Aorta (tissue), 5 donors: ENCODE measurements around the gene TOMM22. TPM values are rescaled to one million over a fixed set of nuclear protein-coding genes. Genes with fewer than 3 reads are reported as not detected.
A peak's percentile ranks its signal among the peaks of the same experiment; 100 is the strongest.

Experiments used
- ATAC-seq: fragments of 200-7000 bp; cut with Tn5 transposase; one replicate; pipeline ENCODE4 v1.9.1; 2022; ENCODE audit warnings: moderate library complexity; ENCODE audit not compliant: low FRiP score
- DNase-seq, 2 donors: peaks; one replicate each; pipeline ENCODE4 v3.0.0-alpha.2; 2020
- H3K27ac ChIP-seq, 2 donors: one replicate each; pipeline ENCODE4 v1.5.1; 2013; ENCODE audit warnings: low read length in 2 of 2, mild to moderate bottlenecking in 2 of 2, moderate library complexity in 2 of 2, control low read depth in 1 of 2, inconsistent platforms in 1 of 2, low read depth in 1 of 2
- H3K27me3 ChIP-seq, 2 donors: one replicate each; pipeline ENCODE4 v1.6.1; 2013; ENCODE audit warnings: control low read depth in 1 of 2, low read length in 1 of 2, mild to moderate bottlenecking in 1 of 2, moderate library complexity in 1 of 2; ENCODE audit not compliant: insufficient read depth in 2 of 2, control insufficient read depth in 1 of 2
- H3K36me3 ChIP-seq, 2 donors: one replicate each; pipeline ENCODE4 v1.6.1; 2013; ENCODE audit warnings: control low read depth in 1 of 2, low read length in 1 of 2, mild to moderate bottlenecking in 1 of 2; ENCODE audit not compliant: insufficient read depth in 2 of 2, control insufficient read depth in 1 of 2
- H3K4me1 ChIP-seq, 2 donors: one replicate each; pipeline ENCODE4 v1.6.1; 2013; ENCODE audit warnings: low read length in 2 of 2, control low read depth in 1 of 2, mild to moderate bottlenecking in 1 of 2, moderate library complexity in 1 of 2; ENCODE audit not compliant: insufficient read depth in 2 of 2, control insufficient read depth in 1 of 2
- H3K4me3 ChIP-seq, 2 donors: one replicate each; pipeline ENCODE4 v1.5.1; 2013; ENCODE audit warnings: low read length in 2 of 2, control low read depth in 1 of 2, mild to moderate bottlenecking in 1 of 2
- H3K9me3 ChIP-seq: one replicate; pipeline ENCODE4 v1.6.1; 2013; ENCODE audit warnings: mild to moderate bottlenecking, low read length; ENCODE audit not compliant: control insufficient read depth
- WGBS, 2 donors: extraction: QIAGEN DNeasy Blood & Tissue Kit; methylation state at CpG; one replicate each; pipeline ENCODE4 v1.1.7; 2013; 5-methylcytosine and 5-hydroxymethylcytosine counted together
- intact Hi-C, 2 donors: fragments of 100-400 bp; cut with DNase I; formaldehyde crosslinking; loops; one replicate each; pipeline versions ENCODE4 v1.14.2 to v1.15.0; 2022
- polyA plus RNA-seq, 2 donors: library from polyadenylated mRNA; stranded (reverse); fragments of 200-250 nt; gene quantifications; one replicate each; pipeline ENCODE4 v1.2.3, GENCODE V29; 2013
- total RNA-seq, 2 donors: library from RNA; stranded (reverse); fragmentation: NEBNext Ultra II Directional; extraction: Animal tissue kit (Norgen Biotek cat#: 25700); gene quantifications; one replicate each; pipeline ENCODE4 v1.2.1, GENCODE V29; 2021
- donor health status: healthy with polysubstance abuse.
- donor health status: Bipolar disorder and iron deficiency.
- donor health status: DM: no; HTN: no; CAD: no.
- donor health status: DM: no; HTN: no; CAD: no.
- donor health status: DM: yes; HTN: yes; CAD: no.

TOMM22 gene
- total and polyA plus RNA-seq, 4 donors, result 28.9 to 42.4 (median 37.6) TPM

- 51 to 55% methylated on average over 2 of the region's 2 CpGs for WGBS, 2 donors
- no peaks in the 10 kb centered on the region for H3K36me3 ChIP-seq
Observed at GRCh38 chr22:38707346-38707745, 25.6 kb downstream of the TOMM22 start.

GRCh38 chr22:38707984-38708383, 26.2 kb downstream of the TOMM22 start:
- 81 to 82% methylated on average over 3 of the region's 3 CpGs for WGBS, 2 donors
- ATAC-seq (no peak), DNase-seq (no peak)
- H3K36me3 ChIP-seq, result no peaks in the 10 kb centered on the region
- H3K4me1 ChIP-seq, result peaks cover 0 to 8% of the 10 kb centered on the region in 2 donors
- intact Hi-C loops, result no loop called here
- no peak overlapping the region for H3K4me3 ChIP-seq
- H3K9me3 ChIP-seq, result no peaks in the 10 kb centered on the region
- no peaks in the 10 kb centered on the region for H3K27me3 ChIP-seq
- no peak overlapping the region for H3K27ac ChIP-seq

More at GRCh38 chr22:38707346-38707745, 25.6 kb downstream of the TOMM22 start:
- Histone ChIP-seq H3K4me3 (peak overlapping the region; percentile 94), H3K27ac (no peak overlapping the region), H3K4me1 (peaks cover 0 to 8% of the 10 kb centered on the region in 2 donors), H3K27me3 (no peaks in the 10 kb centered on the region), H3K9me3 (no peaks in the 10 kb centered on the region)
- ATAC-seq (no peak), DNase-seq (no peak)
- intact Hi-C loops, result no loop called here

GRCh38 chr22:38709306-38709705, 27.5 kb downstream of the TOMM22 start:
- ATAC-seq, result no peak
- Histone ChIP-seq H3K27ac (no peak overlapping the region), H3K9me3 (no peaks in the 10 kb centered on the region), H3K36me3 (no peaks in the 10 kb centered on the region), H3K4me1 (peaks cover 0 to 8% of the 10 kb centered on the region in 2 donors), H3K27me3 (no peaks in the 10 kb centered on the region), H3K4me3 (no peak overlapping the region)
- DNase-seq, result no peak
- 79 to 87% methylated on average over 3 of the region's 3 CpGs for WGBS, 2 donors
- intact Hi-C loops, result no loop called here

DNA sequence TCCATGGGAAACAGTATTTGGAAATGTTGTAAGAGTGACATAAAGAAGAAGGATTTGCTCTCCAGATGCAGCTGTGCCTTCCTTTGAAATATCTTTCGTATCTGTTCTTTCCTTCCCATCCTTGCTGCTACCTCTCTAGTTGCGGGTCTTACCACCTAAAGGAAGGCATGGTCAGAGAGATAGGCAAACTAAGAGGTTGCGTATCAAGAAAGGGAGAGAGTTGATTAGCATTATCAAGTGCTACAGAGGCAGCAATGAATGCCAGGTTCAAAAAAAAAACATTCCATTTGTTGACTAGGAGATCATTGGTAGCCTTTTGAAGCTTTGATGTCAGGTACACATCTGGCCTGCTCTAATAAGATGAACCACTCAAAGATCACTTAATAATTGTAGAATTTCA, 28.6 kb downstream of the TOMM22 start:
- H3K27me3 ChIP-seq, result no peaks in the 10 kb centered on the region
- WGBS, 2 donors, result 90 to 97% methylated on average over 3 of the region's 3 CpGs
- DNase-seq (no peak), ATAC-seq (no peak)
- H3K9me3 ChIP-seq, result no peaks in the 10 kb centered on the region
- peaks cover 0 to 8% of the 10 kb centered on the region in 2 donors for H3K4me1 ChIP-seq
- intact Hi-C loops, result no loop called here
- H3K27ac ChIP-seq, result no peak overlapping the region
- no peaks in the 10 kb centered on the region for H3K36me3 ChIP-seq
- H3K4me3 ChIP-seq, result no peak overlapping the region

DNA sequence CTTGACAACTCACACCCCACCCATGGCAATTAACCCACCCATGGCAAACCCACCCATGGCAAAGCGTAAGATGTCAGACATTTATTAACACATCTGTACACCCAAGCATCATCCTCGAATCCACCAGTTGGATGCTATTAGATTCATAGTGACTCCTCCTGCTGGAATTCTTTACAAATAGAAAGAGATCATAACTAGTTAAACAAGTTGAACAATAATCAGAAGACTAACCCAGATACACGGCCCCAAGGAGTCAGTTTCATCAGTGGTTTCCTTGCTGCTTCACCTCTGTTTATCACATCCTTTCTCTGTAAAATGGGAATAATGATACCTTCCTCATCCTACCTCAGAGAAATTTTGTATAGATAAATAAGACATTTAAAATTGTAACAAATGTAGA, 29.1 kb downstream of the TOMM22 start:
- no peak for DNase-seq
- Histone ChIP-seq H3K27me3 (no peaks in the 10 kb centered on the region), H3K4me3 (no peak overlapping the region), H3K27ac (no peak overlapping the region), H3K9me3 (no peaks in the 10 kb centered on the region), H3K36me3 (no peaks in the 10 kb centered on the region), H3K4me1 (peaks cover 0 to 8% of the 10 kb centered on the region in 2 donors)
- intact Hi-C loops, result no loop called here
- no peak for ATAC-seq
- WGBS, 2 donors, result 83 to 87% methylated on average over 3 of the region's 3 CpGs

GRCh38 chr22:38712486-38713207, 30.9 kb downstream of the TOMM22 start:
- WGBS, 2 donors, result 76 to 79% methylated on average over 11 of the region's 11 CpGs
- Histone ChIP-seq H3K36me3 (no peaks in the 10 kb centered on the region), H3K27me3 (no peaks in the 10 kb centered on the region), H3K27ac (no peak overlapping the region), H3K4me1 (peaks cover 0 to 8% of the 10 kb centered on the region in 2 donors), H3K4me3 (no peak overlapping the region), H3K9me3 (no peaks in the 10 kb centered on the region)
- intact Hi-C loops, result no loop called here
- ATAC-seq (no peak), DNase-seq (no peak)

DNA sequence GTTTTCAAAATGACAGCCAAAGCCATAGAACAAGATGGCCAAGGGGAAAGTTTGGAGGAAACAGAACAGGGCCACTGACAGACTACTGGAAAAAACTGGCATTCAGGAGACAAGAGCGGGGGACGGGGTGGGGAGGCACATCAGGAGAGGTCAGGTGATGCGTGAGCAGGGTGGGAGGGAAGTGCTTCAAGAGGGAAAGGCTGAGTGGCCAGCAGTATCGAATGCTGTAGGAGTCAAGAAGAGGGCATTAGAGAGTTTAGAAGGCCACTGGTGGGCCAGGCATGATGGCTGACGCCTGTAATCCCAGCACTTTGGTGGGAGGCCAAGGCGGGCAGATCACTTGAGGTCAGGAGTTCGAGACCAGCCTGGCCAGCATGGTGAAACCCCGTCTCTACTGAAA, 32.2 kb downstream of the TOMM22 start:
- Histone ChIP-seq H3K36me3 (no peaks in the 10 kb centered on the region), H3K27me3 (no peaks in the 10 kb centered on the region), H3K4me3 (no peak overlapping the region), H3K9me3 (no peaks in the 10 kb centered on the region), H3K4me1 (no peaks in the 10 kb centered on the region), H3K27ac (no peak overlapping the region)
- 89 to 90% methylated on average over 8 of the region's 8 CpGs for WGBS, 2 donors
- no peak for DNase-seq
- ATAC-seq, result no peak
- intact Hi-C loops, result no loop called here

- Histone ChIP-seq H3K4me1 (no peaks in the 10 kb centered on the region), H3K4me3 (no peak overlapping the region), H3K9me3 (no peaks in the 10 kb centered on the region), H3K27me3 (no peaks in the 10 kb centered on the region), H3K27ac (no peak overlapping the region), H3K36me3 (no peaks in the 10 kb centered on the region)
- ATAC-seq, result no peak
- peak in 1 of 2 donors; percentile 54 for DNase-seq
- WGBS, 2 donors, result 89 to 91% methylated on average over 9 of the region's 9 CpGs
- intact Hi-C loops, result loop anchor here in 1 of 2 donors (5.0 kb wide), 1 partner anchor 37 kb away; no protein-coding TSS in a partner anchor
Observed at GRCh38 chr22:38715176-38715764, 33.5 kb downstream of the TOMM22 start.

- Histone ChIP-seq H3K27me3 (no peaks in the 10 kb centered on the region), H3K4me1 (no peaks in the 10 kb centered on the region), H3K27ac (no peak overlapping the region), H3K4me3 (no peak overlapping the region), H3K9me3 (no peaks in the 10 kb centered on the region), H3K36me3 (no peaks in the 10 kb centered on the region)
- 94 to 95% methylated on average over 15 of the region's 15 CpGs for WGBS, 2 donors
- intact Hi-C loops, result loop anchor here in 1 of 2 donors (5.0 kb wide), 1 partner anchor 36 kb away; no protein-coding TSS in a partner anchor
- ATAC-seq (no peak), DNase-seq (peak in 1 of 2 donors; percentile 41)
Observed at GRCh38 chr22:38715852-38716251, 34.1 kb downstream of the TOMM22 start.
